Measurements from ENCODE around the gene LUZP4.
"Not testable (repeated sequence)": the region's sequence is repeated elsewhere in the genome, so short reads cannot be mapped to it uniquely, and the experiment has no call there.

Gene LUZP4

DNA sequence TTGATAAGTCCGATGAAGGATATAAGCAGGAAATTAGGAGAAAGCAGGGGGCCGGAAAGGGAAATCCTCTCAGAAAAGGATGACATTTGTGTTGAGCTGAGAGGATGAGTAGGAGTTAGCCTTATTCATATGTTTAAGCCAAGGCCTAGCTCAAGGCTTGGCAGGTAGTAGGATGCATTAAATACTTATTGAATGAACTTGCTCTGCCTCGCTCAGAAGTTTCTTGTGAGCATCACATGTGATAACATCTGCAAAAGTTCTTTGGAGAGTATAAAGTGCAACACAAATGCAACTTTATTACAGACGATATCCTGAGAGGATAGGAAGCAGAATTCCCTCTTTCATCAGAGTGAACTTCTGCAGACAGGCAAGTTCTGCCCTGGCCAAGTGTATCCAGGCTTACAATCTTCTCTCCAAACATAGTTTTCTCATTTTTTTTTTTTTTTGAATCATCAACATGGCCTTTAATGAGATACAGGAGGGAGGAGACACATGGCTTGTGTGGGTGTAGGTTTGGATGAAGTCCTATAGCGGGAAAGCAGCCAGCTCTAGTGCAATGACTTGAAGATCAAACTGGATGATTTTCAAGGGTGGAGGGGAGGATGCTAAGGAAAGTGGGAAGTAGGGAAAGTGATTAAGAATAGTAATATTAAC, 48.1 kb downstream of the LUZP4 start:
- Histone ChIP-seq H3K36me3 (ENCODE audit: control insufficient read depth, insufficient read depth, low read length, severe bottlenecking) (no peaks in the 10 kb centered on the region), H3K9me3 (ENCODE audit: control insufficient read depth, low read length) (no peaks in the 10 kb centered on the region), H3K27me3 (replicated peaks; ENCODE audit: control insufficient read depth, insufficient read depth, low read length) (peaks cover 23% of the 10 kb centered on the region), H3K9ac (ENCODE audit: low read length) (no peak overlapping the region), H3K4me3 (ENCODE audit: low read length) (no peak overlapping the region), H3K4me1 (ENCODE audit: control insufficient read depth, insufficient read depth, low read length) (peaks cover 15% of the 10 kb centered on the region)
- peak; percentile 78 for DNase-seq (ENCODE audit: low read depth)

DNA sequence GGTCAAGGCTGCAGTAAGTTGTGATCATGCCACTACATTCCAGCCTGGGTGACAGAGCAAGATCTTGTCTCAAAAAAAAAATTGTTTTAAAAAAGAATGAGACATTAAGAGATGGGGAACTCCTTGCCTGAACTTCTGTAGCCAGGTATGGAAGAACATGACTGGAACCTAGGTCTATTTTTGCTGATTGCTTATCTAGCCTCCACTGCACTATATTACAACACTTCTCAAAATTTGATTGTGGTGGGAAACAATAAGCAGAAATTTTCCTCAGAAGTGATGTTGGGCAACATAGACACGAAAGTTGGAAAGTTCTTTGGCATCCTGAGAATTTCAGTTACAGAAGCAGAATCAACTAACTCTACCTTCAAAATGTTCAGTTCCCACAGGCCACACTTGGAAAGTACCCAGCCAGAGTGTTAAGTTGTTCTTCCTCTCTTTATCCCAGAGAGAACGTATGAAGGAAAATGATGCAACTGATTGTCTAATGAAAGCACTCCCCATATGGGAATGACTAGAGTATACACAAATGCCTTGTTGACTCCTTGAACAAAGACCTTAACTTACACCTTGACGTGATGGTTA, 50.0 kb downstream of the LUZP4 start:
- Histone ChIP-seq H3K27me3 (replicated peaks; ENCODE audit: control insufficient read depth, insufficient read depth, low read length) (peaks cover 19% of the 10 kb centered on the region), H3K4me1 (ENCODE audit: control insufficient read depth, insufficient read depth, low read length) (peaks cover 20% of the 10 kb centered on the region), H3K9me3 (ENCODE audit: control insufficient read depth, low read length) (no peaks in the 10 kb centered on the region), H3K9ac (ENCODE audit: low read length) (no peak overlapping the region), H3K36me3 (ENCODE audit: control insufficient read depth, insufficient read depth, low read length, severe bottlenecking) (no peaks in the 10 kb centered on the region), H3K4me3 (ENCODE audit: low read length) (no peak overlapping the region)
- DNase-seq (ENCODE audit: low read depth): peak; percentile 77

DNA sequence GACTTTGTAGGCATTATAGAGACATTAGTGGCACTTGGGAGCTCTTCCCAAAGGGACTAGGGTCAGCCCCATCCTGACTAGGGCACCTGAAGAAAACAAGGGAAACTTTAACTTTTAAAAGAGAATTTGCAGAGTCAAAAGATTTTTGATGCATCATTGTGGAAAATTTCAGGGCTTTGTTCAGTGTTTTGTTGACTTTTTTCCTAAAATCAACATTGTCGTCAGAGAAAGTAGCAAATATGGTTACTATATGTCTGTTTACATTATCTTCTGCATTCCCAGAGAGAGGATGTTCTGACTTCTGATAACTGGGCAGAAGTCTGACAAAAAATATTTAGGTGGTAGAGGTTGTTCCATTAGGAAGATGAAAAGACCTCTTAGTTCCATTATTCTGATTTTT, 51.9 kb downstream of the LUZP4 start:
- H3K4me3 ChIP-seq (ENCODE audit: low read length): no peak overlapping the region
- no peak for DNase-seq (ENCODE audit: low read depth)
- H3K27me3 ChIP-seq (replicated peaks; ENCODE audit: control insufficient read depth, insufficient read depth, low read length): peaks cover 17% of the 10 kb centered on the region
- no peak overlapping the region for H3K9ac ChIP-seq (ENCODE audit: low read length)
- no peaks in the 10 kb centered on the region for H3K36me3 ChIP-seq (ENCODE audit: control insufficient read depth, insufficient read depth, low read length, severe bottlenecking)
- no peaks in the 10 kb centered on the region for H3K9me3 ChIP-seq (ENCODE audit: control insufficient read depth, low read length)
- peaks cover 34% of the 10 kb centered on the region for H3K4me1 ChIP-seq (ENCODE audit: control insufficient read depth, insufficient read depth, low read length)

DNA sequence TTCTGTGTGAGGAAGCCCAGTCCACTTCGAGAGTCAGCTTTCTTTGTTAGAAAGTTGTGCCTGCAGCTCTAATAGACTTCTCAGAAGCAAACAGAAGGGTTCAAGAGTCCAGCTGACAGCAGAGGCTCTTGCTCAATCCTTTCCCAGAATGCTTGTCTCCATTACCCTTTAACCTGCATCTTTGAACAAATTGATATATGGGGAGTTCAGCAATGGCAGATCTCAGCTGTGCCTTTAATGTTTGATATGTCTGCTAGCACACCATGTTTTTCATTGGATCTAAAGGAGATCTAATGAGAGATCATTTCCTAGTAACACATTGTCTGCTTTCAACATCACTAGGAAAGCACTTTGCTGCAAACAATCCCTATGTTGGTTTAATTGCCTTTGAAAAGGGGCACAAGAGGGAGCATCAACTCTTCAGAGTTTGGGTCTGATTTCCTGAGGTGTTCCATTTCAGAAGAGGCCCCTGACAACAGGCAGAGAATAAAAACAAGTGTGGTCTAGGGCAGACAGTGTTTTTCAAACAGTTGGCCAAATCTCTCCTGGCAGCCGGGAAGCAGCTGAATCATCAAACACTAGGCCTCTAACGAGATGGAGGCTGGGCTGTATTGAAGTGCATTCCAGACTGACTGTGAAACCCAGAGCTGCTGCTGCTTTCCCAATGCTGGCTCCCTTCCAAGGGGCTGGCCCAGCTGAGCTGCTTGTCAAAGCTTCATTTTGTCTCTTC, 55.5 kb downstream of the LUZP4 start:
- peaks cover 21% of the 10 kb centered on the region for H3K4me1 ChIP-seq (ENCODE audit: control insufficient read depth, insufficient read depth, low read length)
- H3K36me3 ChIP-seq (ENCODE audit: control insufficient read depth, insufficient read depth, low read length, severe bottlenecking): no peaks in the 10 kb centered on the region
- no peaks in the 10 kb centered on the region for H3K9me3 ChIP-seq (ENCODE audit: control insufficient read depth, low read length)
- H3K4me3 ChIP-seq (ENCODE audit: low read length): peak overlapping the region; percentile 15
- peak overlapping the region; percentile 9 for H3K9ac ChIP-seq (ENCODE audit: low read length)
- DNase-seq (ENCODE audit: low read depth): peak; percentile 95
- H3K27me3 ChIP-seq (replicated peaks; ENCODE audit: control insufficient read depth, insufficient read depth, low read length): peaks cover 21% of the 10 kb centered on the region

DNA sequence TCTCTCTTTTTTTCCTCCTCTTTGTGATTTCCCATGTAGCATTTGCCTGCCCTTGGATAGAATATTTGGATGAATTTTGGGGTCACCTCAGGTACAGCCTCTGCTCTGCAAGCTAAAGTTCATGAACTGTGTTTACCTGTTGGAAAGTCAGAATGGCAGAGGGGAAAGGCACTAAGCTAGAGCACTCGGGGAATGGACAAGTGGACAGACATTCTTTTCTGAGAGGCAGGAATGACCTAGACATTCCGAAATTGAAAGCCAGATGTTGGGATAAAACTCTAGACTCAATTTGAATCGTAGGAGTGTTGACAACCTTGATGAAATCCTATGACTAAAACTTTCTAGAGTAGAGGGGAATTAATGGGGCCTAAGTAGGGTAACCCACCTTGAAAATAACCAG, 56.1 kb downstream of the LUZP4 start:
- DNase-seq (ENCODE audit: low read depth): peak; percentile 41
- Histone ChIP-seq H3K4me1 (ENCODE audit: control insufficient read depth, insufficient read depth, low read length) (peaks cover 18% of the 10 kb centered on the region), H3K36me3 (ENCODE audit: control insufficient read depth, insufficient read depth, low read length, severe bottlenecking) (no peaks in the 10 kb centered on the region), H3K9me3 (ENCODE audit: control insufficient read depth, low read length) (no peaks in the 10 kb centered on the region), H3K4me3 (ENCODE audit: low read length) (no peak overlapping the region), H3K9ac (ENCODE audit: low read length) (no peak overlapping the region), H3K27me3 (replicated peaks; ENCODE audit: control insufficient read depth, insufficient read depth, low read length) (peaks cover 27% of the 10 kb centered on the region)

DNA sequence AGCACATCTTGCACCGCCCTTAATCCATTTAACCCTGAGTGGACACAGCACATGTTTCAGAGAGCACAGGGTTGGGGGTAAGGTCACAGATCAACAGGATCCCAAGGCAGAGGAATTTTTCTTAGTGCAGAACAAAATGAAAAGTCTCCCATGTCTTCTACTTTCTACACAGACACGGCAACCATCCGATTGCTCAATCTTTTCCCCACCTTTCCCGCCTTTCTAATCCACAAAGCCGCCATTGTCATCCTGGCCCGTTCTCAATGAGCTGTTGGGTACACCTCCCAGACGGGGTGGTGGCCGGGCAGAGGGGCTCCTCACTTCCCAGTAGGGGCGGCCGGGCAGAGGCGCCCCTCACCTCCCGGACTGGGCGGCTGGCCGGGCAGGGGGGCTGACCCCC, 57.2 kb downstream of the LUZP4 start:
- not testable (repeated sequence) for H3K9ac ChIP-seq (ENCODE audit: low read length); H3K36me3 ChIP-seq (ENCODE audit: control insufficient read depth, insufficient read depth, low read length, severe bottlenecking); DNase-seq (ENCODE audit: low read depth); H3K9me3 ChIP-seq (ENCODE audit: control insufficient read depth, low read length); H3K4me3 ChIP-seq (ENCODE audit: low read length)
- peaks cover 29% of the 10 kb centered on the region for H3K27me3 ChIP-seq (replicated peaks; ENCODE audit: control insufficient read depth, insufficient read depth, low read length)
- peaks cover 18% of the 10 kb centered on the region for H3K4me1 ChIP-seq (ENCODE audit: control insufficient read depth, insufficient read depth, low read length)

DNA sequence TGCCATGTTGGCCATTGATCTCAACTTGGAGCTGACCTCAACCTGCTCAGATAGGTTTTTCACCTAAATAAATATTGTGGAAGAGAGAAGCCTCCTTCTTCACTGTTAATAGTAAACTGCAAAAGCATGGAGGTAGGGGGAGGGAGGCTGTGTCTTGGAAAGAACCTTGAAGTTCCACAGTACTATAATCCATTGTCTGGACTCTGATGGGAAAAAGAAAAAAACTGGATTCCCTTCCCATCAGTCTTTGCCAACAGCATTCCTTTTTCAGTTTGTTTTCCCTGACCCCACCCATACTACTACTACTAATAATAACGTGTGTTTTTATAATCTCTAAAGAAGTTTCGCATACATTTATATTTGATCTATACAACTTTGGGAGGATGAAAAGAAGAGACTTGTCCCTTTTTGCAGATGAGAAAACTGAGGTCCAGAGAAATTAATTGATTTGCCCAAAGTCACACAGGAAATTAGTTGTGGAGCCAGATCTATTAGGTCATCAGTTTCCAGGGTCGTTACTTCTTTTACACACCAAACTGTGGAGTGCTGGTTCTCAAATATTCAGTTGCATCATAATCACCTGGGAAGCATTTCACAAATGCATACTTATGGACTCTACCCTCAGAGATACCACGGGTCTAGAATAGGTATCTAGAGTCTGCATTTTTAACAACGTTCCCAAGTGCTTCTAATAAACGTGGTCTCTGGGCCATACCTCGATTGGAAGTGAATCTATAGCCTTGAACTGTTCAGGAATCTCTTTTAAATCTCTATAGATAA, 59.1 kb downstream of the LUZP4 start:
- Histone ChIP-seq H3K9me3 (ENCODE audit: control insufficient read depth, low read length) (no peaks in the 10 kb centered on the region), H3K4me3 (ENCODE audit: low read length) (no peak overlapping the region), H3K36me3 (ENCODE audit: control insufficient read depth, insufficient read depth, low read length, severe bottlenecking) (no peaks in the 10 kb centered on the region), H3K4me1 (ENCODE audit: control insufficient read depth, insufficient read depth, low read length) (peaks cover 18% of the 10 kb centered on the region), H3K9ac (ENCODE audit: low read length) (no peak overlapping the region), H3K27me3 (replicated peaks; ENCODE audit: control insufficient read depth, insufficient read depth, low read length) (peaks cover 19% of the 10 kb centered on the region)
- DNase-seq (ENCODE audit: low read depth): no peak

DNA sequence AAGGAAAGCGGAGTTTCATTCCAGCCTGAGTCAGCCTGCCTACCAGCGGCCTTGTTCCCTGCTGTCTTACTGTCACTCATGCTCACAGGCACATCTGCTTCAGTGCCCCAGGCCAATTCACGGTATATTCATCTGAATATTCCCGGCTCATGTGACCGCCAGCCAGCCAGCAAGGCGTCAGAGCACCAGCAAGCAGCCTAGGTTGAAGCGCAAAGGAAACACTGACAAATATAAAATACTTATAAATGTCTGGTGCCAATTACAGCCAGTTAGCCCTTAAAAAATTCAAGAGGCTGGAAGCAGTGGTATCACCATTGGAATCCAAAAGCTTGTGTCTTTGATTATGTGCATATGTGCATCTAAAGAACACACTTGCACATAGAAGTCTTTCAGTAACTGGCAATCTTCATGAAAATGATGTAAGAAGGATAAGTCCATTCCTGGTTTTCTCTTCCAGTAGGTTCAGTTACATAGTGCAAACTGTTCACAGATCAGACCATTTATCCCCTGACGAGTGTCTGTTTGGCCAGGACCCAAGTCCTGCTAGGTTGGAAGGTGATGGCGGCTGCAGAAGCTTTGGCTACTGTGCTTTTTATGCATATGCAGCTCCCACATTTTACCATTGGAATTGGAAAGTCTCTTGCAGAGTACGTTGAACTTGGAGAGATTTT, 61.3 kb downstream of the LUZP4 start:
- no peaks in the 10 kb centered on the region for H3K9me3 ChIP-seq (ENCODE audit: control insufficient read depth, low read length)
- H3K9ac ChIP-seq (ENCODE audit: low read length): no peak overlapping the region
- H3K36me3 ChIP-seq (ENCODE audit: control insufficient read depth, insufficient read depth, low read length, severe bottlenecking): no peaks in the 10 kb centered on the region
- no peak overlapping the region for H3K4me3 ChIP-seq (ENCODE audit: low read length)
- peaks cover 26% of the 10 kb centered on the region for H3K27me3 ChIP-seq (replicated peaks; ENCODE audit: control insufficient read depth, insufficient read depth, low read length)
- peaks cover 3% of the 10 kb centered on the region for H3K4me1 ChIP-seq (ENCODE audit: control insufficient read depth, insufficient read depth, low read length)
- peak; percentile 75 for DNase-seq (ENCODE audit: low read depth)

DNA sequence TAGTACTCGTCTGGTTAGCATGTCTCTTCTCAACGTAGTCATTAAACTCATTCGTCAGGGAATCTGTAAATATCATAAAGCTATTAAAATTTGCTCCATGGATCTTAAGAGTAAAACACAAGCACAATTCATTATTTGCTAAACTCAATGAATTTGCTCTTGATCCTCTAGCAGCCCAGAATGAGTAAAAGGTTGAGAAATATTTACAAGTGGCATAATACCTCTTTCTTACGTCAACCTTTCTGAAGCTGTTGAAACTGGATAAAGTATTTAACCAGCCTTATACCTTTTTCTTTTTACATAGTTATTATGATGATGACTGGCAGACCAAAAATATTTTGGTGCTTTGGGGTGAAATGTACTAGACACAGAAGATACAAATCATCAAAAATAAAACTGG, 66.9 kb downstream of the LUZP4 start:
- peaks cover 21% of the 10 kb centered on the region for H3K27me3 ChIP-seq (replicated peaks; ENCODE audit: control insufficient read depth, insufficient read depth, low read length)
- H3K9ac ChIP-seq (ENCODE audit: low read length): no peak overlapping the region
- no peaks in the 10 kb centered on the region for H3K9me3 ChIP-seq (ENCODE audit: control insufficient read depth, low read length)
- no peak for DNase-seq (ENCODE audit: low read depth)
- H3K36me3 ChIP-seq (ENCODE audit: control insufficient read depth, insufficient read depth, low read length, severe bottlenecking): no peaks in the 10 kb centered on the region
- peaks cover 29% of the 10 kb centered on the region for H3K4me1 ChIP-seq (ENCODE audit: control insufficient read depth, insufficient read depth, low read length)
- no peak overlapping the region for H3K4me3 ChIP-seq (ENCODE audit: low read length)
